Activated T-cell treated with anti-CD3 and anti-CD28 coated beads, Interleukin-2, amount 50 U/mL, for 24 hours (primary cell): ENCODE results near the gene ADCY7.
"Not testable (repeated sequence)": the region's sequence is repeated elsewhere in the genome, so short reads cannot be mapped to it uniquely, and the experiment has no call there.

Source experiments
- DNase-seq: peaks from one replicate; pipeline ENCODE4 v3.0.0-alpha.2; 2020
- H3K27ac Mint-ChIP-seq: 2 replicates; pipeline ENCODE4 v1.8.0; 2020; ENCODE audit warnings: mild to moderate bottlenecking, mixed read lengths
- H3K27me3 Mint-ChIP-seq: 2 replicates; pipeline ENCODE4 v1.8.0; 2020; ENCODE audit warnings: mixed read lengths
- H3K36me3 Mint-ChIP-seq: 2 replicates; pipeline ENCODE4 v1.8.0; 2020; ENCODE audit warnings: low read depth, mixed read lengths
- H3K4me1 Mint-ChIP-seq: 2 replicates; pipeline ENCODE4 v1.8.0; 2020; ENCODE audit warnings: low read depth, mixed read lengths
- H3K4me3 Mint-ChIP-seq: 2 replicates; pipeline ENCODE4 v1.8.0; 2020; ENCODE audit warnings: mild to moderate bottlenecking, moderate library complexity, mixed read lengths
- H3K9me3 Mint-ChIP-seq: 2 replicates; pipeline ENCODE4 v1.8.0; 2020; ENCODE audit warnings: mixed read lengths

ADCY7 gene

DNA sequence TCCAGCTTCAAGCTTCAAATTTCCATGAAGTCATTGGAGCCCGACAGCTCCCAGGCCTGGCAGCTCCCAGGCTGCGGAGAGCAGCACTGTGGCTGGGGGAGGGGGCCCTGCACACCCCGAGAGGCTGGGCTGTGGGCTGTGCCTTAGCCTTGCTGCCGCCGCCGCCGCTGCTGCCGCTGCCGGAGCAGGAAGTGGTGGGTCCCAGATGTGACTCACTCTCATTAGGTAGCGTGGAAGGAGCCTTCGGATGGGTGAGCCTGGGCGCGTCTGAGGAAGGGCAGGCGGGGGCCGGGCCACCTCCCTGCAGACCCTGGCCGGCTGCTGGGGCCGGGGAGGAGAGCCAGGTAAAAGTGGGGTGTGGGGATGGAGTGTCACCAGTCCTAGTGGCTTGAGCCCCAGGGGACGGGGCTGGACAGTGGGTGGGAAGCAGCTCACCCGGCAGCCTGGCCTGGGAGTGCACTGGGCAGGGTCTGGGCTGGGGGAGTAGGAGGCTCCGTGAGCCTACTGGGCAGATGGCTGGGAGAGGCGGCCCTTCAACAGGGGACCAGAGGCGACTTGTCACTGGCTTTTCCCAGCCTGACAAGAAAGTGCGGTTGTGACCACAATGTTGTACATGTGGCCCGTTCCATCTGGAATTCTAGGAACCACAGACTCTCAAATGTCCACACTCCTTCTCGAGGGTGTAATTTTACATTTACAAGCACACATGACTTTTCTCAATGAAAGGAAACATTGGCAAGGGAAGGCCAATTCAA, at the start of gene ADCY7:
ADCY7 (plus strand) TSS at position 215 of the 755 bp plus-strand sequence. CDS start 21,629 bp downstream, outside the sequence.
- H3K27ac Mint-ChIP-seq: peak within 1 kb of the TSS; percentile 98
- peaks cover 76% of the 10 kb centered on the region for H3K4me1 Mint-ChIP-seq
- H3K36me3 Mint-ChIP-seq: peaks cover 37% of the 10 kb centered on the region
- H3K27me3 Mint-ChIP-seq: no peaks in the 10 kb centered on the region
- H3K4me3 Mint-ChIP-seq: peak within 1 kb of the TSS; percentile 93
- peaks cover 3% of the 10 kb centered on the region for H3K9me3 Mint-ChIP-seq
- DNase-seq: peak; percentile 86

DNA sequence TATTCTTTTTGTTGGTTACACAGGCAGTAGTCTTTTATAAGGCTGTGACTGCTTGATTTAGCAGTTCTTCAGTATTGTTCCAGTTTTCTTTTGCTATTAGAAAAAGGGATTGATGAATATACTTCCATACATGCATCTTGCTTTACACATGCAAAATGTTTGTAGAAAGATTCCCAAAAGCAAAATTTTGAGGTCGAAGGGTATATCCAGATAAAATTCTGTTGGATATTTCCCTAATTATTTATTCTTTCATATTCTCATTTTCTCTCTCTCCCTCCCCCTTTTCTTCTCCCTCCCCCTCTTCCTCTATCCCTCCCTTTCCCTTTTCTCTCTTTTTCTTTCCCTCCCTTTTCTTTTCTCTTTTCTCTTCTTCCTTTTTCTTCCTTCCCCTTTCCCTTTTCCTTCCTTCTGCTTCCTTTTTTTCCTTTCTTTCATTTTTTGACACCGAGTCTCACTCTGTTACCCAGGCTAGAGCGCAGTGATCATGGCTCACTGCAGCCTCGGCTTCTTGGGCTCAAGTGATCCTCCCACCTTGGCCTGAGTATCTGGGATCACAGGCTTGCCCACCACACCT, 46.9 kb upstream of the ADCY7 start:
- Mint-ChIP-seq H3K27ac (no peak overlapping the region), H3K4me1 (peaks cover 7% of the 10 kb centered on the region), H3K4me3 (no peak overlapping the region), H3K27me3 (no peaks in the 10 kb centered on the region), H3K36me3 (peaks cover 86% of the 10 kb centered on the region), H3K9me3 (no peaks in the 10 kb centered on the region)
- DNase-seq: no peak

DNA sequence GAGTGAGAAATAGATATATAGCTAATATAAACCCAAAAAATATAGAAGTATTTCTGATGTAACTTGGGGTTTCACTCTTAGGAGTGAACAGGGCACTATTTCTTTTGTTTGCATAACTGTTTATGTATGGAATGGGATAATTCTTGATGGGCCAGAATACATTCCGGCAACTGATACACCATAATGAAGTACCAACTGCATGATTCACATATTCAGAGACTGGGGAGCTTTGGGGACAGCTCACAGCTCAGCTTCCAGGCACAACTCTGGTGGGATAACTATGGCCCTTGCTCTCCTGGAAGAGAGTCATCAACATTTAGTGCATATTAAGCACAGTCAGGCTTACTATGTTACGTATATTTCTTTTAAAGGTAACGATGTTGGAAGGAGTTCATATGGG, 42.1 kb upstream of the ADCY7 start:
- no peaks in the 10 kb centered on the region for H3K27me3 Mint-ChIP-seq
- H3K4me3 Mint-ChIP-seq: no peak overlapping the region
- peaks cover 14% of the 10 kb centered on the region for H3K4me1 Mint-ChIP-seq
- H3K9me3 Mint-ChIP-seq: no peaks in the 10 kb centered on the region
- DNase-seq: no peak
- no peak overlapping the region for H3K27ac Mint-ChIP-seq
- H3K36me3 Mint-ChIP-seq: peaks cover 89% of the 10 kb centered on the region

DNA sequence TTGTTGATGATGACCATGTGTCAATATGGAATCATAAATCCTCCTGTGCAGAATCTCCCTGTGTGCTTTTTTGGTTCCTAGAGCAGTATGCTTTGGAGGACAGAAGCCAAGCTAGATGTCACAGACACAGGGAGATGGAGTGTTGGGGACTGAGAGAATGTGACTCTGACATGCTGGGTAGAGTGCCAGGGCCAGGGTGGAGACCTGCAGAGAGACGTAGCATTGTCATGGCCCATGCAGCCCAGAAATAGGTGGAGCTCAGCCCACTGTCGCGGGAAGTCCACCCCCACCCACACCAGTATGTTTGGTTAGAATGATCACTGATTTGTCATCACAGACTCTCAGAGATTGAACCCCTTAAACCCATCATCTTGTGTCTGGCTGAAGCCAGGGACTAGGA, 39.2 kb upstream of the ADCY7 start:
- peak overlapping the region; percentile 69 for H3K27ac Mint-ChIP-seq
- peaks cover 14% of the 10 kb centered on the region for H3K4me1 Mint-ChIP-seq
- no peak overlapping the region for H3K4me3 Mint-ChIP-seq
- DNase-seq: no peak
- H3K27me3 Mint-ChIP-seq: no peaks in the 10 kb centered on the region
- peaks cover 88% of the 10 kb centered on the region for H3K36me3 Mint-ChIP-seq
- H3K9me3 Mint-ChIP-seq: no peaks in the 10 kb centered on the region

DNA sequence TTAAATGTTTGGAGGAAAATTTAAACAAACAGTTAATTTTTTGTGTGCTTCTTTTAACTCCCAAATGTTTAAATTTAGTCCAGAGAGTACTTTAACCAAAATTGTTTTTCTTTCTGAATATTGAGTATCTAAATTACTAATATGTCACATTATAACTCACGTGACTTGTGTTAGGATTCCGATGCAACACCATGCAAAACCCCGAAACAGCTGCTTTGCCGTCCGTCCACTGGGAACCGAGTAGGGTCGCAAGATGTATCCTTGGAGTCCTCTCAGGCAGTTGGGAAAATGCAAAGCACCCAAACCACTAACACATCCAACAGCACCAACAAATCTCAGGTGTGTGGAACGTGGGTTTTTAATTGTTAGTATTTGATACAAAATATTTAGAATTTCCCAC, 38.7 kb upstream of the ADCY7 start:
- Mint-ChIP-seq H3K36me3 (peaks cover 83% of the 10 kb centered on the region), H3K27me3 (no peaks in the 10 kb centered on the region)

DNA sequence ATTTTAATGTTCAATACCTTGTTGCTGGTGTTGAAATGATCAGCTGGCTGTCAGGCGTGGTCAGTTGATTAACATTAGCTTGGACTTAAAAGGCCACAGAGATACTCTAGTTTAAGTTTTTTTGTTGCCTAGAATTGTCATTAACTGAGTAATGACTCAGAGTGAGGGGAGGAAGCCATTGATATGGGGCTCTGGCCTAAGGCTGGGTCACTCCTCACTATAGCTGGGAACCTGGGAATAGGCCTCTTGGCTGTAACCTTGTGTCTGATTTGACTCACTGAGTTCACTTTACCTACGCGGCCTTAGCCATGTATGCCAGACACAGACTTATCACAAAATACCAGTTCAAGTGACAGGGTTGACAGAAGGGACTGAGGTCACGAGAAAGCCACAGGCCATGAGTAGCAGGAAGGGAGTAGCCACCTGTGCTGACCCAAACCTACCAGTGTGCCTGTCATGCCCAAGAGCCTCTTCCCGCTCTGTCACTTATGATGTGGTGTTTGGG, 37.9 kb upstream of the ADCY7 start:
- Mint-ChIP-seq H3K36me3 (peaks cover 77% of the 10 kb centered on the region), H3K27me3 (no peaks in the 10 kb centered on the region), H3K9me3 (no peaks in the 10 kb centered on the region), H3K4me3 (no peak overlapping the region), H3K27ac (peak overlapping the region; percentile 72), H3K4me1 (peaks cover 14% of the 10 kb centered on the region)
- DNase-seq: no peak

More for the DNA sequence above, 38.7 kb upstream of the ADCY7 start:
- no peak for DNase-seq
- H3K4me3 Mint-ChIP-seq: no peak overlapping the region
- H3K27ac Mint-ChIP-seq: no peak overlapping the region
- no peaks in the 10 kb centered on the region for H3K9me3 Mint-ChIP-seq
- peaks cover 14% of the 10 kb centered on the region for H3K4me1 Mint-ChIP-seq

DNA sequence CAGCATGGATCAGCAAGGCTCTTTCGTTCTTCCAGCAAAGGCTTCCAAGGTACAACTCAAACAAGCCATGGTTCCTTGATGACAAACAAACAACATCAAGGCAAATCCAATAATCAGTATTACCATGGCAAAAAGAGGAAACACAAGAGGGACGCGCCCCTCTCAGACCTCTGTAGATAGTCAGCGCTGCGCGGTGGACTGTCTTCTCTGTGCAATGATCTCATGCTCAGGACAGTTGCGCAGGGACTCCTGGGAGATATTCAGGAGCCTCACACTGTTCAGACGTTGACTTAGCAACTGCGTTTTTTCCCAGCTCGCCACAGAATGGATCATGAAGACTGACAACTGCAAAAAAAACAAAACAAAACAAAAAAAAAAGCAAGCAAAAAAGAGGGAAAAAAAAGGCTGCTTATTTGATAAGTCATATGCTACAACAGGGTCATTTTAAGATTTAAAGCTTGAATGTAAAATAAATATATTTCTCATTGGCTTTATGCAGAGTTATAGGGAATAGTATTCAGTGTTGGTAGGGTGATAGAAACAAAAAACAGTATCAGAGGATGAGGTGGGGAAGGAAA, 37.1 kb upstream of the ADCY7 start:
- Mint-ChIP-seq H3K36me3 (peaks cover 68% of the 10 kb centered on the region), H3K4me3 (no peak overlapping the region), H3K27ac (peak overlapping the region; percentile 72), H3K9me3 (no peaks in the 10 kb centered on the region), H3K27me3 (no peaks in the 10 kb centered on the region), H3K4me1 (peaks cover 14% of the 10 kb centered on the region)
- no peak for DNase-seq

DNA sequence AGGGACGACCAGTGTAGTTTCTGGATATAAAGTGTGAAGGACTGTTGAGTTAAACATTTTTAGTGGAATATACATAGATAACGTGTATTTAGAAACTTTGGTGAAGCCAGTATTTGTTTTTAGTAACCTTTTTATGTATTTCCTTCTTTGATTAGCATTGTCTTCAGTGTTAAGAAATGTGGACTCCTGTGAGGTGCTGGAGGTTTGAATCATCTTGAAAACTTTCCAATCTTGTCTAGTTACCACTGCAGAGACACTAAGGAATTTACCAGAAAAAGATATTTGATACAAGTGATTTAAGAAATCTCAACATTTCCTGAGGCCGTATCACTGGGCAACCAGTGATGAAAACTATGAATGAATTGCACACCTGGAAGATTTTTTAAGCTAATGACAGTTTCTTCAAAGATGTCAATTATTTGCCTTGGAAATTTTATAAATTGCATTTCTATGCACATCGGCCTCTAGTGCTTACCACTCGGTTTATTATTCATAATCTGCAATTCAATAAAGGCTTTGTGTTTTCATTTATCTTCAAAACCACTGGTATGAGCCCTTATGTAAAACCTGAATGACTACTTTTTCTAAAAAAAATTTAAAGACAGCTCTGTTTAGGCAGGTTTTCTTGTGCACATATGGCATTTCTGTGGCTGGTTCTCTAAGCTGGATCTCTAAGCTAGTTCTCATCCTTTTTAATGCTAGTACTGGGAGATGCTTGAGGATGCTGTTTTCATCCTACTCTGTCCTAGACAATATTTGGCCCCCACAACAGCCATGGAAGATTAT, 31.4 kb upstream of the ADCY7 start:
- H3K9me3 Mint-ChIP-seq: no peaks in the 10 kb centered on the region
- peaks cover 1% of the 10 kb centered on the region for H3K4me1 Mint-ChIP-seq
- H3K27ac Mint-ChIP-seq: no peak overlapping the region
- H3K27me3 Mint-ChIP-seq: no peaks in the 10 kb centered on the region
- H3K4me3 Mint-ChIP-seq: no peak overlapping the region
- H3K36me3 Mint-ChIP-seq: peaks cover 12% of the 10 kb centered on the region
- no peak for DNase-seq

DNA sequence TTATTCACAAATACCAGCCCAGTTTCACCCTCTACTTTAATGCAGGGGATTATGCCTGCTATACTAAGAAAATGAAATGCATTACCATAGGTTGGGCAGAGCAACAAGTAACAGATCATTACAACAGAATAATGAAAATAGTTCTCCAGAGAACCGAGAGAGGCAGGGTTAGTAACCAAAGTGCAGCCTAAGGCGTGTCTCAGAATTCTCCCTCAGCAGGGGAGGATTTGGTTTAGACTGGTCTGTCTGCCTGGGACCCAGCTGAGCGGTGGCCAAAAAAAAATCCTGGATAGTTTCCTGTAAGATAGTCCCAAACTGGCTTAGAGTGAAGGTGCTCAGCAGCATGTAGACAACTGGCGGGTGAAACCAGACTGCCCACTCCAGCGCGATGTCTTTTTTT, 30.8 kb upstream of the ADCY7 start:
- DNase-seq: no peak
- H3K9me3 Mint-ChIP-seq: no peaks in the 10 kb centered on the region
- H3K4me1 Mint-ChIP-seq: peaks cover 1% of the 10 kb centered on the region
- H3K27ac Mint-ChIP-seq: no peak overlapping the region
- H3K4me3 Mint-ChIP-seq: no peak overlapping the region
- H3K27me3 Mint-ChIP-seq: no peaks in the 10 kb centered on the region
- H3K36me3 Mint-ChIP-seq: peaks cover 6% of the 10 kb centered on the region

DNA sequence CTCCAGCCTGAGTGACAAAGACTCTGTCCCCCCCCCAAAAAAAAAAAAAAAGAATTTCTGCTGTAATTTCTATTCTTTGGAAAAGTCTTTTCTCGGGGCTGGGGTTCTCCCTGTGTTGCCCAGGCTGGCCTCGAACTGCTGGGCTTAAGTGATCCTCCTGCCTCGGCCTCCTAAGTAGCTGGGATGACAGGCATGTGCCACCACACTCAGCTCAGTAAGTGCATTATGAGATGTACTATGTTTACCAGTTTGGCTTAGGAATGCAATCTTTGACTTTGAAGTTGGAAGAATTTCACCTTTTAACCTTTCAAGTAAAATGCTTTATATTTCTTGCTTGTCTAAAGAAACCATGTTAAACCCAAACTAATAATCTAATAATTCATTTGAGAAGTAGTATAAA, 28.0 kb upstream of the ADCY7 start:
- Mint-ChIP-seq H3K27ac (no peak overlapping the region), H3K36me3 (no peaks in the 10 kb centered on the region), H3K9me3 (no peaks in the 10 kb centered on the region), H3K4me3 (no peak overlapping the region), H3K4me1 (peaks cover 1% of the 10 kb centered on the region), H3K27me3 (no peaks in the 10 kb centered on the region)
- DNase-seq: no peak

DNA sequence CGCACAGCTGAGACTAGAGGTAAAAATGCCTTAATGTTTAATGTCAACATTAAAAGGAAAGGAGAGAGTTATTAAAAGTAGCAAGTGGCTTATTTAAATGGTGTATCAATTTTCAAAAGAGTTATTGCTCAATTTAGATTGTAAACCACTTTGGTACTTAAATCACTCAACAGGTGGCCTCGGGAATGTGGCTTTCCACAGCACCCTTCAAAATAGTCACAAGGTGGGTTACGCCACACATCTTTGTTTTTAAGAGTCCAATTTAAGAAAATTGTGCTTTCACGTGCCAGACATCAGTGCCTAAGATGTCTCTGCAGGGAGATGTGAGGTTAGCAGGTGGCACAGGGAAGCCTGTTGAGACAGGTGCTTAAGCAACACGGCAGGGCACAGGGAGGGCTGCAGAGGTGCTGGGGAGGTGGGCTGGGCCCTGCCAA, 27.5 kb upstream of the ADCY7 start:
- H3K27me3 Mint-ChIP-seq: no peaks in the 10 kb centered on the region
- no peak for DNase-seq
- H3K27ac Mint-ChIP-seq: no peak overlapping the region
- no peak overlapping the region for H3K4me3 Mint-ChIP-seq
- no peaks in the 10 kb centered on the region for H3K9me3 Mint-ChIP-seq
- no peaks in the 10 kb centered on the region for H3K36me3 Mint-ChIP-seq
- H3K4me1 Mint-ChIP-seq: peaks cover 1% of the 10 kb centered on the region

DNA sequence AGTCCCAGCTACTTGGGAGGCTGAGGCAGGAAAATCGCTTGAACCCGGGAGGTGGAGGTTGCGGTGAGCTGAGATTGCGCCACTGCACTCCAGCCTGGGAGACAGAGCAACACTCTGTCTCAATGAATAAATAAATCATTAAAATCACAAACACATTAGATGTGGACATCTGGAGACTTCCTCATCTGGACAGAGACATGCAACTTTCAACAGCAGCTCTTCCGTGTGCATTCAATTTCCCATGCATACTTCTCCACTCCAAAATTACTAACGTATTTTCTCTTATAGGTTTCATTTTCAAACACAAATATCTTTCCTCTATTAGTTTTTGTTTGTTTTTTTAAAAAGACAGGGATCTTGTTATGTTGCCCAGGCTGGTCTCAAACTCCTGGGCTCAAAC, 23.3 kb upstream of the ADCY7 start:
- not testable (repeated sequence) for H3K27me3 Mint-ChIP-seq, H3K4me3 Mint-ChIP-seq
- peaks cover 17% of the 10 kb centered on the region for H3K4me1 Mint-ChIP-seq

DNA sequence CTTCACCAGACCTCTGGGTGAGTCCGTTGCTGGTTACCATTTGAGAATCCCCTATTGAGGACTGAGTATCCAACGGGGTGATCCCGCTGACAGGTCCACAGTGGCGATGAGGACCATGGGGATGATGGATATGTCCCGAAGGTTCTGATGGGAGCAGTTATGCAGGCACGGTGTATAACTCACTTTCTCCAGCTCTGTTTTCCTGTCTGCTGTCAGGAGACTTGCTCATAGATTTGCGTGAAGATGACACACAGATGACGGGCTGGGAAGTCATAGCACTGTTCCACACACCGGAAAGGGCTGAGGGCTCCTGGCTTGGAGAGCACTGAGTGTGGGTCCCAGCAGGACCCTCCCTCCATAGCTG, 22.2 kb upstream of the ADCY7 start:
- H3K4me1 Mint-ChIP-seq: peaks cover 16% of the 10 kb centered on the region
- no peaks in the 10 kb centered on the region for H3K36me3 Mint-ChIP-seq
- H3K4me3 Mint-ChIP-seq: no peak overlapping the region
- H3K9me3 Mint-ChIP-seq: no peaks in the 10 kb centered on the region
- H3K27ac Mint-ChIP-seq: no peak overlapping the region
- DNase-seq: no peak
- H3K27me3 Mint-ChIP-seq: no peaks in the 10 kb centered on the region

More for the DNA sequence above, 23.3 kb upstream of the ADCY7 start:
- not testable (repeated sequence) for H3K36me3 Mint-ChIP-seq, DNase-seq, H3K27ac Mint-ChIP-seq, H3K9me3 Mint-ChIP-seq

DNA sequence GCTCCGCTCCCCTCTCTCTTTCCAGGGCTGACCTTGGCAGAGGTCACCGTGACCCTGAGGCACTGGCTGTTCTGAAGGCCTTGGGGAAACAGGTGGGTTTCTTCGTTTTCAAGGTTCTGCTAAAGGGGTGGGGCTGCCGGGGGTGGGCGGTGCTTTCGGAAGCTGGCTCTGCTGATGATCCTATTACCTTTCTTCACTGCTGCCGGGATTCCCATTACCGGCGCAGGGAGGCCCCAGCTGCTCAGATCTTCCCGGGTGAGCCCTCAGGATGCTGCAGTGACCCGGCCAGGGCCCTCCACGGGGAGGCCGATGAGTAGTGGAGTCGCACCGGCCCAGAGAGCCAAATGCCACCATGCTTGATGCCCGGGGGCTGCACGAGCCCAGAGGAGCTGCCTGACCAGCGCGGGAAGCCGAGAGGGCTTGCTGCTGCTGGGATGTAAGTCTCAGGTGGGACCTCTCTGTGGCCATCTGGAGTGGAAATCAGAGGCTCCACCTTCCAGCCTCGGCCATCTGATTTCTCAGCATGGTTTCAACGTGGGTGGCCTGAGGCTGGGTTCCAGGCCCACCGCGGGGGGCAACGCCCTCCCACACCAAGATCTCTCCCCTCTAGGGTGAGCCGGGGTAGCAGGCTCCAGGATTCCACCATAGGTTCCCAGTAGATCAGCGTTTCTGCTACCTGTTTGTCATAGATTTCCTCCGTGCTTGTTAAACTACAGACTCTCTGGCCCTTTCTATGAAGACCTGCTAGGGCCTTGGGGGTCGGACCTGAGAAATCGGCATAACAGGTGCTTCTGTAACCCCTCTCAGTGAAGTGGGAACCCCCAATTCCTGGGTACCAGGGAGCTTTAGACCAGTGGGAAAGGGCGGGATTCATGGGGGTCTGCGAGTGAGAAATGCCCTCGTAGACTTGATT, 21.6 kb upstream of the ADCY7 start:
- no peak for DNase-seq
- peak overlapping the region; percentile 77 for H3K4me3 Mint-ChIP-seq
- H3K4me1 Mint-ChIP-seq: peaks cover 16% of the 10 kb centered on the region
- no peaks in the 10 kb centered on the region for H3K9me3 Mint-ChIP-seq
- H3K27ac Mint-ChIP-seq: peak overlapping the region; percentile 85
- H3K27me3 Mint-ChIP-seq: no peaks in the 10 kb centered on the region
- no peaks in the 10 kb centered on the region for H3K36me3 Mint-ChIP-seq
